Inflammatory macrophage treated with lipopolysaccharide for 1 hour (primary cell): ENCODE measurements around the gene MPDZ.

Experiments used
- DNase-seq, 2 donors: peaks; one replicate each; pipeline ENCODE4 v3.0.0-alpha.2; 2020 to 2022

Gene MPDZ

GRCh38 chr9:13070612-13071595, 208.6 kb downstream of the MPDZ start:
- no peak for DNase-seq

- DNase-seq, result no peak
Measured at GRCh38 chr9:13069498-13069897, 210.0 kb downstream of the MPDZ start.

GRCh38 chr9:13064676-13065075, 214.8 kb downstream of the MPDZ start:
- no peak for DNase-seq

- DNase-seq, result no peak
Measured at GRCh38 chr9:13063880-13064459, 215.5 kb downstream of the MPDZ start.

- DNase-seq, result no peak
Measured at GRCh38 chr9:13061390-13061789, 218.1 kb downstream of the MPDZ start.
